Measurements from ENCODE around the gene NUDT1.

DNA sequence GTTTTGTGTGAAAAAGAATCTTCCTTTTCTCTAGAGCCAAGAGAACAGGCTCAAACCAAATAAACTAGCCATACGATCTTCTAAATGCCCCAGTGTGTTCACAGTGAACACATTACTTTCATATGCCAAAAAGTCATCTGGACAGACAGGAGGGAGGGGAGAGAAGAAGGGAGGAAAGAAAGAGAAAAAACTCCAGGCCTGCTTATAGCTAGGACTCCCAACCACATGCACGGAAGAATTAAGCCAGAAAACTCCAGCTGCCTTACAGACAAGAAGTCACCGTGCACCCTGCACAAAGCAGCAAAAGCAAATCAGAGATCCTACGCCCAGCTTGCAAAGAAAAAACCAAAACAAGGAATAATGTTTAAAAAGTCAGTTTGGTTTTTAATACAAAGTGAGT is 37.9 kb downstream of the NUDT1 start:
- TF ChIP-seq, protein P1, sequence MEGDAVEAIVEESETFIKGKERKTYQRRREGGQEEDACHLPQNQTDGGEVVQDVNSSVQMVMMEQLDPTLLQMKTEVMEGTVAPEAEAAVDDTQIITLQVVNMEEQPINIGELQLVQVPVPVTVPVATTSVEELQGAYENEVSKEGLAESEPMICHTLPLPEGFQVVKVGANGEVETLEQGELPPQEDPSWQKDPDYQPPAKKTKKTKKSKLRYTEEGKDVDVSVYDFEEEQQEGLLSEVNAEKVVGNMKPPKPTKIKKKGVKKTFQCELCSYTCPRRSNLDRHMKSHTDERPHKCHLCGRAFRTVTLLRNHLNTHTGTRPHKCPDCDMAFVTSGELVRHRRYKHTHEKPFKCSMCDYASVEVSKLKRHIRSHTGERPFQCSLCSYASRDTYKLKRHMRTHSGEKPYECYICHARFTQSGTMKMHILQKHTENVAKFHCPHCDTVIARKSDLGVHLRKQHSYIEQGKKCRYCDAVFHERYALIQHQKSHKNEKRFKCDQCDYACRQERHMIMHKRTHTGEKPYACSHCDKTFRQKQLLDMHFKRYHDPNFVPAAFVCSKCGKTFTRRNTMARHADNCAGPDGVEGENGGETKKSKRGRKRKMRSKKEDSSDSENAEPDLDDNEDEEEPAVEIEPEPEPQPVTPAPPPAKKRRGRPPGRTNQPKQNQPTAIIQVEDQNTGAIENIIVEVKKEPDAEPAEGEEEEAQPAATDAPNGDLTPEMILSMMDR (IDR thresholded peaks at IDR 0.05), result no peak
- no peak for TF ChIP-seq POLR2AphosphoS5 (IDR thresholded peaks at IDR 0.05)

Data from upper lobe of left lung (tissue), 4 donors.